NCI-H526 (cell line): ENCODE results near the gene UNCX.
A peak's percentile ranks its signal among the peaks of the same experiment; 100 is the strongest.

Experiments
- DNase-seq, 2 experiments: peaks; one replicate each; lab custom pipeline; 2025; lab: John Stamatoyannopoulos, UW

UNCX gene

DNA sequence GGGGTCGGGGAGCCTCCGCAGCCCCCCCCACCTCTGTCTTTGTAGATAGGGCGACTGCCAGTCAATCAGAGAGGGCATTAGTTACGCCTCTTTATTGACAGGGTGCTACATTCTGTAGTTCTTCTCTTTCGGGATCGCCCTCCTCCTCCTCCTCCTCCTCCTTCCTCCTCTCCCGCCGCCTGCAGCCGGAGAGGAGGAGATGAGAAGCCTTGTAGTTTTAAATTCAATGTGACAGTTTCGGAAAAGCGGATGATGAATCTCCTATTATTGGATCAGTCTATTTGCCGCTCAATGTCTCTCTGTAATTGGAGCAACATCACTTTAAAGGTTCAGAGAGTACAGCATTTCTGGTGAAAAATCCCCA lies 587 bp upstream of the UNCX start:
- DNase-seq = no peak

DNA sequence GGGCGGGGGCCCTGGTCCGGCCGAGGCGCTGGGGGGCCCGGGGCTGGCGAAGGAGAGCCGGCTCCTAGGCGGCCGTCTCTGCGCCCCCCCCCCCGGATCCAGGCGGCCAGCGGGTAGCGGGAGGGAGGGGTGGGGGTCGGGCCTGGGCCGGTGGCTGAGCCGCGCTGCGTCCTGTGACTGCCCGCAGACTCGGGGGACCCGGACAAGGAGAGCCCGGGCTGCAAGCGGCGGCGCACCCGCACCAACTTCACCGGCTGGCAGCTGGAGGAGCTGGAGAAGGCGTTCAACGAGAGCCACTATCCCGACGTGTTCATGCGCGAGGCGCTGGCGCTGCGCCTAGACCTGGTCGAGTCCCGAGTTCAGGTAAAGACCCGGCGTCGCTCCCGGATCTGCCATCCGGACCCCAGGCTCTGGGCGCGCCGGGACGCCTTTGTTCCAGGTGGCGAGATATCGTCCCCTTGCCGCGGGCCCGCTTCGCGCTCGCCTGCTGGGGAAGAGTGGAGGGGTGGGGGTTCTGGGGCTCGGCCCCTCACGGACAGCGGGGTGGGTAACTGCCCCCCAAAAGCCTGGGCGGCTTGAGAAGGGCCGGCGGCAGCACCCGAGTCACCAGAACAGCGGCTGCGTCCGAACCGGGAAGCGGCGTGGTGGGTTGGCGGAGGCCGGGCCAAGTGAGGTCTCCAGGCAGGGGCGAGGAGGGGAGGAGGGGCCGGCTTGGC lies 819 bp downstream of the UNCX start:
- peak in 1 of 2 experiments; percentile 61 for DNase-seq

DNA sequence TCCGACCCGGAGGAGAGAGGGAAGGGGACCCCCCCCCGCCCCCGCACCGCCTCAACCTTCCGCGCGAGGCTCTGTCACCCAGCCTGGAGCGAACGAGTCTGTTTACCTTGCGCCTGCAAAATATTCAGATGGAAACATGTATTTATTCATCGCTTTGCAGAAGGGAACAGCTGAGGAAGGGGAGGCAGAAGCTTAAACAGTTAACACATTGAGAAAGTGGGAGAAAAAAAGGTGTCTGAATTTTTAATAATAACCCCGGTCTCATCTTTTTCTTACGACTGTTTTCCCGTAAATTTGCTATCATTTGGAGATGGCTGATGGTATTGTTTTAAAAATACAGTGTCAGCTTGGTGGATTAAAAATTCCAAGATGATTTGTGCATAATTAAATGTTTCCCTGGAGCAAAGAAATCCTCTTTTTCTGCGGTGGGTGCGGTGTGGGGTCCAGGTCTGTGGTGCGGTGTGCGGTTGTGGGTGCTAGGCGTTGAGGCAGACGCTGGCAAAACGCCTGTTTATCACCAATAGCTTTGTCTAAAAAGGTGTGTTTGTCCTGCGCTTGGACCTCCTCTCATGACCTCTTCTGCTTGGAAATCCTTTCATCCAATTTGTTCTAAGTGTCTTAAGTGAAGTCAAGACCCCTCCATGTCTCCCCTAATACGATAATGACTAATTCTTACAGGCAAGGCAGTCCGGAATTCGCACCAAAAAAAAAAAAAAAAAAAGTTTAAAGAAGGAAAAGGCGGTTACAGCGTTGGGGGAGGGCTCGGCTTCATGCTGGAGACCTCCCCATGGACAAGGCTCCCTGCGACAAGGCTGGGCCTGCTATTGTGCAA lies 1.6 kb downstream of the UNCX start:
- DNase-seq = no peak

DNA sequence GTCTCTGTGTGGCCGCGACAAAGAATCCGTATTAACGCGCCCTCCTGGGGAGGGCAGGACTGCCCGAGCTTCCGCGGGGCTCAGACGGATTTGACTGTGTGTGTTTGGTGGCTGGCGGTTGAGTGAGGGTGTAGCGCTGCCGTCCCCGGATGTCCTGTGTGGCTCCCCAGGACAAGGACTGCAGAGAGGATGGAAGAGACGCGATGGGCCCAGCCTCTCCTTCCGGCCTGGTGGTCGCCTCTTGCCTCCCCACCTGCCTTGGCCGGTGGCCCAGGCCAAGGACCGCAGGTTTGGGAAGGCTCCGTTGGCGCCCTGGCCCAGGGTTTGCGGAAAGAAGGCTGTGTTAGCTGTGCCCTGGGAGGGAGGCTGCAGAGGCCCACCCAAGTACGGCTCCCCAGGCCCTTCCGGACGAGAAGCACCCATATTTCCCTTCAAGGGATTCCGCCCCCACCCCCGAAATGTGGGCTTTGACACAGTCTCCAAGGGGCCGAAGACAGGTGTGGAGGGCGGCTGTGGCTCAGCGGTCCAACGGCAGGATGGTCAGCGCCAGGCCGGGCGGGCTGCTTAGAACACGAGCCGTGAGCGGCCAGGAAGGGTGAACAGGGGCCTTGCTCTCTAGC lies 2.3 kb downstream of the UNCX start:
- peak in 1 of 2 experiments; percentile 42 for DNase-seq

DNA sequence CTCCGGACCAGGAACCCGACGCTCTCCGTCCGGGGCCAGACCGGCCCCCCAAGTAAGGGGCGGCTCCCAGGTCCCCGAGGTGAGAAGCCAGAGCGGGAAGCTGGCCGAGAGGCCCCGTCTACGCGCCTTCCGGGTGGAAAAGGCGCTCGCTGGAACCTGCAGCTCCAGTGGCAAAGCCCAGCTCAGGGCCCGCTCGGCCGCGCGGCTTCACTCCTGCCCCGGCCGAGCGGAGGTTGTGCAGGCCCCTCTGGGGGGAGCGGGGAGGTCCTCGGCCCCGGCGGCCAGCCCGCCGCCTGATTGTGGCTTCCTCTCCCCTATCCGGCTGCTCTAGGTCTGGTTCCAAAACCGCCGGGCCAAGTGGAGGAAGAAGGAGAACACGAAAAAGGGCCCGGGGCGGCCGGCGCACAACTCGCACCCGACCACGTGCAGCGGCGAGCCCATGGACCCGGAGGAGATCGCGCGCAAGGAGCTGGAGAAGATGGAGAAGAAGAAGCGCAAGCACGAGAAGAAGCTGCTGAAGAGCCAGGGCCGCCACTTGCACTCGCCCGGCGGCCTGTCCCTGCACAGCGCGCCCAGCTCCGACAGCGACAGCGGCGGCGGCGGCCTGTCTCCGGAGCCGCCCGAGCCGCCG lies 2.9 kb downstream of the UNCX start:
- DNase-seq = peak in 1 of 2 experiments; percentile 40

DNA sequence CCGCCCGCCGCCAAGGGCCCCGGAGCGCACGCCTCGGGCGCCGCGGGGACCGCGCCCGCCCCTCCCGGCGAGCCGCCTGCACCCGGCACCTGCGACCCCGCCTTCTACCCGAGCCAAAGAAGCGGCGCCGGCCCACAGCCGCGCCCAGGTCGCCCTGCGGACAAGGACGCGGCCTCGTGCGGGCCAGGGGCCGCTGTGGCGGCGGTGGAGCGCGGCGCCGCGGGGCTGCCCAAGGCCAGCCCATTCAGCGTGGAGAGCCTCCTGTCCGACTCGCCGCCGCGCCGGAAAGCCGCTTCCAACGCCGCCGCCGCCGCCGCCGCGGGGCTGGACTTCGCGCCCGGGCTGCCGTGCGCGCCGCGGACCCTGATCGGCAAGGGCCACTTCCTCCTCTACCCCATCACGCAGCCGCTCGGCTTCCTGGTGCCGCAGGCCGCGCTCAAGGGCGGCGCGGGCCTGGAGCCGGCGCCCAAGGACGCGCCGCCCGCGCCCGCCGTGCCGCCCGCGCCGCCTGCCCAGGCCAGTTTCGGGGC lies 3.5 kb downstream of the UNCX start:
- DNase-seq = no peak

DNA sequence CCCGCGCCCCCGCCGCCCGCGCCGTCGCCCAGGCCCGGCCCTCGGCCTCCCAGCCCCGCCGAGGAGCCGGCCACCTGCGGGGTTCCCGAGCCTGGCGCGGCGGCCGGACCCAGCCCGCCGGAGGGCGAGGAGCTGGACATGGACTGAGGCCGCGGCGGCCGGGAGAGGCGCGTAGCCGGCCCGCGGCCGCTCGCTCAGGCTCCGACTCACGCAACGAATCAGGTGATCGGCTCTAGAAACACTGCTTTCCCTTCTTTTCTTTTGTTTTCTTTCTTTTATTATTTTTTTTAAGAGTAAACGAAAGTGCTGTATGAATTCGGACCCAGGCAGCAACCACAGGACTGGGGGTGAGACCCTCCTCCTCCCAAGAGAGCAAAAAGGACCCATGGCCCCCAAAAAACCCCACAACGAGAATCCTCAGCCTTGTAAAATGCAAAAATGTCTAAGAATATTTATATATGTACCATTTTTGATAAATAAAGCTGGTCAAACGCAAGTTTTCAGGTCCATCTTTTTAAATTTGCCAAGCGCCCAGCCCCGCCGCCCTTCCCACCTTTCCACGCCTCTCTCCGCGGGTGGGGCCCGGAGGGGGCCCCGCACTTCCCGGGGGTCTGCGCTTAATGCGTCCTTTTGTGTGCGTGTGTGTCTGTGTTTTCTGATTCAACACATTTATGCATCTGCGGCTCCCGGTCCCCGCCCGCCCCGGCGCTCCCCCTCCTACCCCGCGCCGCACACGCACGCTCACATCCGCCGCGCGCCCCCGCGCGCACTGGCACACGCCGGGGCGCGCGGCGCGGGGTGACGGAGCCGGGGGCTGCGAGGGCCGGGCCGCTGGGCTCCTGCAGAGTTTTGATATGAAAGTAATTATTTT lies 4.4 kb downstream of the UNCX start:
- no peak for DNase-seq

DNA sequence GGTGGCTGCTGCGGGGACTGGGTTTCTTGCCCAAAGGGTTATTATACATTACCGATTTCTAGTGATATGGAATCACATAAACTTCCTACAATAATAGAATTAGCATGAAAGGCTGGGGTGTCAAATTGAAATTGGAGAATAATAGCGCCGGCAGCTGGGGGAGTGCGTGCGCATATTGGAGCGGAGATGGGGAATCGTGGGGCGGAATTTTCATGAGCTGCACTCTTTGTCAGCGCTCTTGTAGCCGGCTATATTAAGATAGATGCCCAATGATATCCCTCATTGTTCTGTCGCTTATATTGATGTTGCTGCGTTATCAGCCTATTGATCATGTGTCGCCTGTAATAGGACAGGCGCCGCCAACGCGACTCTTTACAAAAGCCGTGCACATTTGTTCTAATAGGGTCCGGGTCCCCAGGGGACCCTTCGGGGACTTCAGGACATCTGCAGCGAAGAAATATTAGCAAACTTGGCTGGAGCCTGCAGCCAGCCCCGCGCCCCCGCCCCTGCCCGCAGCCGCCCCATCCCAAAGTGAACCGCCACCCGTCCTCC lies 5.1 kb downstream of the UNCX start:
- no peak for DNase-seq

DNA sequence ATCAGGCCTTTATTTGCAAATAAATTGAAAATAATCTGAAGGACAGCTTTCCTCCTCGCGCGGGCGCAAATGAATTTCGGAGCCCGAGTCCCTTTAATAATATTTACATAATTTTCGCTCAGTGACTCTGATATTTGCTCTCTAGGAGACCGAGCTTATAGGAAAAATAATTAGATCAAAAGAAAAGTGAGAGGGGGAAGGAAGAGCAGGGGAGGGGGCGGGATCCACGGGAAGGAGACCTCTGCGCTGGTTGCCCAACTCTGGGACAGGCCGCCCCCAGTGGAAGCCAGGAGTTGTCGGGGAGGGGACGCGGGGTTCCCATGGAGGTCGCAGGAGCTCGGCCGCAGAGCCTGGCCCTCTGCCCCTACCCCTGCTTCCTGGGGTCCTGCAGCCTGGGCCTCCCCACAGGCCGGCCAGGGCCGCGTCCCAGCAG lies 5.8 kb downstream of the UNCX start:
- DNase-seq = no peak

DNA sequence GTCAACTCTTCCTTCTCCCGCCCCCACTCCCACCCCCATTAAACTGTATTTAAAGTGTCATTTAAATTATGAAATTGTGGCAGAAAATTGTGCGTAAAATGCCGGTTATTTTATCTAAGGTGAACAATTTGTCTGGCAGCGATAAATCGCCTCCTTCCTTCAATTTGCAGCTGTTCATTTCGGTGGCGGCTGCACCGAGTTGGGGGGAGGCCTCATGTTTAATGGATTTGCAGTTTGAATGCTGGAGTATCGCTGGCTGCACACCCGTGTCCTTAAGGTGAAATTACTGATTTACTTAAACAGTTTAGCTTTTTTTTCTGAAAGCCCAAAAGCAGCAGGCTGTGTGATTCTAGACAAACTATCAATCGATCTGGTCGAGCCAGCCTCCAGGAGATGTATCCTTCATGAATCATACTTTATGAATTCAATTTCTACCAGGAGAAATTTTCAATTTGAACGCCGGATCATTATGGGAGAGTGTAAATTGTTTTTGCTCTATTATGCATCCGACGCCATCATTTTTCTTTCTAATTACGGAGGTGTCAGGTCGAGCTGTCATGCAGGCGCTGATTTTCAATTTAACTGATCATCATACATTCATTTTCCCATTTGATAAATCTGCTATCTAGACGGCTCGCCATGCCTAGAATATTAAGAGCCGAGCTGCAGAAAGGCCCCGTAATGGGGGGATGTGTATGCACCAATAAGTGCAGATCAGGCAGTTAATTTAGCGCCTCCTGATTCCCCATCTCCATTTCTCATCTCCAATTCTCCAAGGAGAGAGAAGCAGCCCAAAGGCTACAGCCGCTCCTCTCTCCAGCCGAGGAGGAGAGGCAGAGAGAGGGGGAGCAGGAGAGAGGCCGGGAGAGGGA lies 6.5 kb downstream of the UNCX start:
- no peak for DNase-seq

DNA sequence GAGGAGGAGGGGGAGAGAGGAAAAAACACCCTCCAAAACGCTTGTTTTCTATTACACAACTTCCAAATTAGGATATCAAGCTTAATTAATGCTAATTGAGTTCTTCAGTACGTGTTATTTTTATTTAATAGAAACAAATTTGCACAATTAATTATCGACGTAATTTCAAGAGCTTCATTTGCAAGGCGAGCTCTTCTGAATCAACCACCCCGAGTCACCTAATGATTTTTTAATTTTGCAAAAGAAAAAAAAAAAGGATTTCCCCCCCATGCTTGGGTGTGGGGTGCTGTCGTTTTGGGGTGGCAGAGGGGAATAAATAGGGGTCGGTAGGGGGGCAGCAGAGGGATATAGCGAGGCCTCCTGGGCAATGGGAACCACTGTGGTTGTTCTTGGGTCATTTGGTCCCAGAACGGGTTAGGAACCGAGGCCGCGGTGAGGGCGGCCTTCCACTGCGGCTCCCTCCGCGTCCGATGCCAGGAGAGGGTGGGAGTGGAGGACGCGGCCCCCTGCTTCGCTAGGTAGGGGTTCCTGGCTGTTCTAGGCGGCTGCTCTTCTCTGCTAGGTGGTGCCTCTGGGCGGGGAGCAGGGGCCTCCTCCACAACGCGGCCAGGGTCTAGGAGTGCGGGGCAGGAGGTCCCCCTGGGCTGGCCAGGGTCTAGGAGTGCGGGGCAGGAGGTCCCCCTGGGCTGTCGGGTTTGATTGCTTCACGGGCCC lies 7.3 kb downstream of the UNCX start:
- no peak for DNase-seq

DNA sequence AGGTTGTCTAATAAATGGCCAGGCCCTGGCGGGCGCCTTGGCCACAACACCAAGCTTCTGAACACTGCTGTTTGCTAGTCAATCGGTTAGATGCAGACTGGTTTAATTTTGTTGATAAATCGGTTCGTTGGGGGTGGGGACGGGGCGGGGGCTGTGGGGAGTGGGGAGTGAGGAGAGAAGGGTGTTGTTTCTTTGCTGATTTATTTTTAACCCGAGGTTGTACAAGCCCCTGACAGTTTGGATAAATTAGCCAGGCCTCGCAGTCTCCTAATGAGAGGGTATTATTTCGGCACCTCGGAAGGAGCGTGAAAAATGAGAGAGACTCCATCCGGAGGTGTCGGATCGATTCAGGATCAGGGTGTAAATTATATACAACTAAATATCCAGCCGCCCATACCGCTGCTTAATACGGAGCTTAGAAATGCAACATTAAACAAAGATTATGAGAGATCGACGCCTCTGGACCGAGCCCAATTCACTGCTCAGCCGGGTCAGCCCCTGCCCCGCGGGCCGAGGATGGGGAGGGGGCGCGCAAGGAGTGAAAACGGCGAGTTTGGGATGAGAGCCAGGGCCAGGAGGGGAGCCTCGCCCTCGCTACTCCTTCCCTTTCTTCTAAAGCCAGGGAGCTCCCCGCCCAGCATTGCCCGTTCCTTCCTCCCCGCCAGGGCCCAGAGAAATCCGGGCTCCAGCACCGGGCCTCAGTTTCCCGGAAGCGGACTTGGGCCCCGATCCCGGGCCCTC lies 8.0 kb downstream of the UNCX start:
- DNase-seq = no peak

DNA sequence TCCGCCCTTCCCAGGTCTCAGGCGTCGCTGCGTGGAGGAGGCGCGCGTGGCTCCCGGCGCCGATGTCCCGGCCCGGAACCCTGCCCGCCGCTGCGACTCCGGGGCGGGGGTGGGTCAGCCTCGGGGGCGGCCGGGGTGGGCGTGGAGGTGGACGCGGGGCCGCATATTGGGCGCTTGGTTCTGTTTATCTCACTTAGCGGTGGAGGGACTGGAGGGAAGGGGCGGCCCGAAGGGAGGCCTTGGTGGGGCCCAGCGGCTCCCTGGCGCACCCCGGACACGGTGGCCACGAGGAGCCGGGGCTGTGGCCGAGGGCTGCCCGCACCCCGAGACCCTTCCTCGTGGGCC lies 8.6 kb downstream of the UNCX start:
- DNase-seq = no peak

DNA sequence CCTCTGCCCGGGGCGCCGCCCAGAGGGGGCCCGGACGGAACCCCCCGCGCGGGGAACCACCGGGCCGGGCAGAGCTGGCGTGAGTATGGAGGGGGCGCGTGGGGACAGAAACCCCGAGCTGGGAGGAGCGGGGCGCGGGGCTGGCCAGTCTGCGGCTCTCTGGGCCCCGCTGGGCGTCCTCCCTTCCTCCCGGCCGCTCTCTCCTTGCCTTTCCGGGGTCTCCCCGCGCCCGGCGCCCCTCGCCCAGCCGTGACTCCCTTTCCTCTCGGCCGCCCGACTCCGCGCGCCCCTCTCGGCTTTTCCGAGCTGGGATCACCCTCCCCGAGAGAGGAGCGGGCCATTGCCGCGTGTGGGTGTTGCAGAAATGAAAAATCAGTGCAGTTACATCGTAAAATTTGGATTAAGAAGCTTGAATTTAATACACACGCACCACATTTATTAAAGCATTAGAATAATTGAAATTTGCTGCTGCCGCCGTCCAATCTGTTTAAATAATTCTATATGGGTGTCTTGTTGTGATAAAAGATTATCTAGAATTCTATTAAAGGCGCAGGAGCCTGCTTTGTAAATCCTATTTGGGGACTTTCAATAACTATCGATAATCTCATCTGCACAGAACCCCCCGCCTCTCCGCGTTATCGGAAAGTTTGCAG lies 9.1 kb downstream of the UNCX start:
- no peak for DNase-seq

DNA sequence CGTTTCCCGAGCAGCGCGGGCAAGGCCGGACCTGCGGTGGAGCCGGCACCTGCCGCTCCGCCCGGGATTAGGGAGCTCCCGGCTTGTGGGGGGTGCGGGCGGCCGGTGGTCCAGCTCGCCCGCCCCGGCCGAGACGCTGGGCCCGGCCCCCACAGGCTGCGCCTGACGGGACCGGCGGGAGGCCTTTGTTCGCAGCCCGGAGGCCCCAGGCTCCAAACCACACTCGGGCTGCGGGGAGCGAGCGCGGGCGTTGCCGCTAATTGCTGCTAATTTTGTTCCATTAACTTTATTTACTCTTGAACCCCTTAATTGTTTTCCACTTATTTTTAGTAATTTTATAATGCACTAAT lies 9.6 kb downstream of the UNCX start:
- no peak for DNase-seq

DNA sequence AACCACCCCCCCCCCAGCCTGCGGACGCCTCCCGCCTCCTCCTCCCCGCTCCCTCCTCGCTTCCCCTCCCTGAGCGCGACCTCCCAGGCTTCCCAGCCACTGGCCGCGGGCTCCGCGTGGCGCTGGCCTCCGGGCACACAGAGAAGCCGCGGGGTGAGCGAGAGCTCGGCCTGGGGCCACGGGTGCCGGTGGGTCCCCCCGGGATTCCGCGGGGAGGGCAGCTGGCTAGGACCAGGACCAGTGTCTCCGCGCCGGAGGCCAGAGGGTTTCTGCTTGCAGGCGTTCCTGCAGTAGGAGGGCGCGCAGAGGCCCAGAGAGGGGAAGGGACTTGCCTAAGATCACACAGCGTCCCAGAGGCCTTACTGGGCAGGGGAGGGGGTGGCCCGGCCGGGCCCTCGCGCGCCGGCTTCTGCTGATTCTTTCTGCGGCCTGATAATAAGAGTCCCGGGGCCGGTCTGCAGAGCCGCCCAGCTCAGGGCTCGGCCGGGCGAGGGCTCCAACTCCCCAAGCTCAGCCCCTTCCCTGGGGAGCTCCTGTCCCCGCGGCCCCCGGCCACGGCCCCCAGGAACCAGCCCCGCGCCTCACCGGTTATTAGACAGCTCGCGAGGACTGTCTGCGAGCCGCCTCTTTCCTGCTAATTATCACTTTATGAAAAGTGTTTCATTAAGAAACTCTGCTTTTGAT lies 10.1 kb downstream of the UNCX start:
- peak in 1 of 2 experiments; percentile 37 for DNase-seq

DNA sequence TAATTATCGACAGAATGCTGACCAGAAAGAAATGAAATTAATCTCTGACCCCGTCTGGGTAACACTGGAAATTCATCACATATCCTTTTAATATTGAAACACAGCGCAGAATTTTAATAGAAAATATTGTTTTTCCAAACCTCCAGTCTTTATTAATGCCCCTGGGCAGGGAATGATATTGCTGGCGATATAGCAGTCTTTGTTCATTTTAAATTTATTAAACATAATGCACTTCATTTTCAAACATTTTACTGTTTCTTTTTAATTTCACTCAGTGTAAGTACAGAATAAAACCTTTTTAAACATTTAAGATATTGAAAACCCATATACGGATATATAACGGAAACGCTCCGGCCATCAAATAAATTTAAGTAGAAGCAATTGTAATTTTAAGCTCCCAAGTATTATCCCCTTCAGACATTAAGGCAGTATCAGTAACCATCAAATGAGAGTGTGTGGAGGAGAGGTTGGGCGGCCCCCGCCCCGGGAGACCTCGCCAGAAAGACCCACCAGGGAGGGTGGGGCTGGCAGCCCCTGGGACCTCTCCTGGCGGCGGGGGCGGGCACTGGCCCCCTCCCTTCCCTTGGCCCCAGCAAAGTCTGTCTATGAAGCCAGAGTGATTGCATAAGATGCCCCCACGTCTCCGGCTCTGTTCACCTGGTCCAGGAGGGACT lies 10.8 kb downstream of the UNCX start:
- no peak for DNase-seq
